HG03457 (cell line): ENCODE measurements around the gene ADGRD1.

ENCODE experiments used
- ATAC-seq: cut with Tn5 transposase; IDR thresholded peaks from one replicate; pipeline ENCODE4 v1.9.1; 2021; ENCODE audit warnings: moderate number of reproducible peaks; ENCODE audit not compliant: unreplicated experiment

ADGRD1 gene

DNA sequence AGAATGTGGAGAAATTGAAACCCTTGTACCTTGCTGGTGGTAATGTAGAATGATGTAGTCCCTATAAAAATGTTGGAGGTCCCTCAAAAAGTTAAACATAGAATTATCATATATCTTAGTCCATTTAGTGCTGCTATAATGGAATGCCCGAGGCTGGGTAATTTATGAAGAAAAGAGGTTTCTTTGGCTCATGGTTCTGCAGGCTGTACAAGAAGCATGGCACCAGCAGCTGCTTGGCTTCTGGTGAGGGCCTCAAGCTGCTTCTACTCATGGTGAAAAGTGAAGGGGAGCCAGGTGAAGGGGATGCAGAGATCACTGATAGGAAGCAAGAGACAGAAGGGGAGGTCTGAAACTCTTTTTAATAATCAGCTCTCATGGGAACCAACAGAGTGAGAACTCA, 233.9 kb downstream of the ADGRD1 start:
- no peak for ATAC-seq

DNA sequence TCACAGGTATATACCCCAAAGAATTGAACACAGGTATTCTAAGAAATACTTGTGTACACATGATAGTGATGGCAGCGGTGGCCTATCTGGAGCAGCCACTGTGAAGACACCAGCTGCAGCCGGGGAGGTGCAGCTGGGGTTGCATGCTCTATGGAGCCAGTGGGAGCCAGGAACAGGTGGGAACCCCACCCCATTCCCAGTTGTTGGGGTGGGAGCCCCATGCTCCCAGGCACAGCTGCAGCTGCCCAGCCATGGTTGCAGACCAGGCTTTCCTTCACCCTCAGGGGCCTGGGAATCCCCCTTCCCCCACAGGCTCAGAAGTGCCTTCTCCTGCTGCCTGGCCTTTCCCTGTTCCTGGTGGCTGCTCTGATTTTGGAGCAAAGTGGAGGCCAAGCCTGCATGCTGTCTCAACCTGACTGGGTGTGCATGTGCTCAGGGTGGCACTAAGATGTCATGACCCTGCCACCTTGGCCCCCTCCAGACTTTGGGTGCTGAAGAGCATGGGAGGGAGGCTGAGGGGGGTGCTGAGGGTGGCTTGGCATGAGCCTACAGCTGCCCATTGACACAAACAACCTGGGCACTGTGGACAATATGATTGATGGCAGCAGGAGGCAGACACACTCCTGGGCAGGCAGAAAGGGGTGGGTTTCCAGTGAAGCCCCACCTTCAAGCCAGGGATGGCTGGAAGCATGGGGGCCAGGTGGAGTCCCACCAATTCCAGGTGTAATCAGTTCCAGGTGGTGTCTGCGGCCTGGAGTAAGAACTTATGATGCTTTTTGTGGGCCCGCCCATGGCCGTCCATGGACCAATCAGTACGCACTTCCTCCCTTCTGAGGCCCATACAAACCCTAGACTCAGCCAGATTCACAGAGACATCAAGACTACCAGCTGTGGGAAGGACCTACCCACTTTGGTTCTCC, 234.7 kb downstream of the ADGRD1 start:
- ATAC-seq: no peak

DNA sequence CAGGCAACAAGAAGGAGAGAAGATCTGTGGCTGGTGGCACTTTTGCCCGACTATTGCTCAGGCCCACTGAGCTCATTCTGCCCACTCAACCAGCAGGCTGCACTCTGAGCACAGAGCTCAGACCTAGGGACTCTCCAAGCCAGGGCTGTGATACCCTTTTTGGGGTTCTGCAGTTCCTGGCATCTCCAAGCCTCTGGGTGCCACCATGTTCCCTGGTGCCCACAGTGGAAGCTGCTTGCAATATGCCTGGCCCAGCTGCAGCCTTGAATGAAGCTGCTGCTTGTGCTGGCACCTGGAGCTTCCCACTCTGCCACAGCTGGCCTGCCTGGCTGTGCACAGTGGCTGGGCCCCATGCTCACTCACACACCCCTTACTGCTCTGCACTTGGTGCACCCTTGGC, 236.1 kb downstream of the ADGRD1 start:
- ATAC-seq: no peak

DNA sequence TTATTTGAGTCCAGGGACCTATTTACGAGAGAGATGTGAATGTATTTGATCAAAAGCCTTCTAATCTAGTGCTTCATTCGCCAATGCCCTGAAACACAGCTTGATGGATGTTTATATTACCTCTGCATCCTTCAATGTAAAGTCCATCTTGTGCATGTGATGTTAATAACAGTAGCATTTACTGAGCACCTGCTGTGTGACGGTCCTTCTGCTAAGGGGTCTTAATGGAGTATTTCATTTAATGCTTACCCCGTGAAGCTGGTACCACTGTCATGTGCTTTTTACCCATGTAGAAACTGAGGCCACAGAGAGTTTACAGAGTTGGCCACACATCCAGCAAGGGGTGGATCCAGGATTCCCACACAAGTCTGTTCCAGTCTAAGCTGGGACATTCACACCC, 237.3 kb downstream of the ADGRD1 start:
- no peak for ATAC-seq
